ENCODE measurements around the gene CA11.
"Not testable (repeated sequence)": the region's sequence is repeated elsewhere in the genome, so short reads cannot be mapped to it uniquely, and the experiment has no call there.

CA11 gene

DNA sequence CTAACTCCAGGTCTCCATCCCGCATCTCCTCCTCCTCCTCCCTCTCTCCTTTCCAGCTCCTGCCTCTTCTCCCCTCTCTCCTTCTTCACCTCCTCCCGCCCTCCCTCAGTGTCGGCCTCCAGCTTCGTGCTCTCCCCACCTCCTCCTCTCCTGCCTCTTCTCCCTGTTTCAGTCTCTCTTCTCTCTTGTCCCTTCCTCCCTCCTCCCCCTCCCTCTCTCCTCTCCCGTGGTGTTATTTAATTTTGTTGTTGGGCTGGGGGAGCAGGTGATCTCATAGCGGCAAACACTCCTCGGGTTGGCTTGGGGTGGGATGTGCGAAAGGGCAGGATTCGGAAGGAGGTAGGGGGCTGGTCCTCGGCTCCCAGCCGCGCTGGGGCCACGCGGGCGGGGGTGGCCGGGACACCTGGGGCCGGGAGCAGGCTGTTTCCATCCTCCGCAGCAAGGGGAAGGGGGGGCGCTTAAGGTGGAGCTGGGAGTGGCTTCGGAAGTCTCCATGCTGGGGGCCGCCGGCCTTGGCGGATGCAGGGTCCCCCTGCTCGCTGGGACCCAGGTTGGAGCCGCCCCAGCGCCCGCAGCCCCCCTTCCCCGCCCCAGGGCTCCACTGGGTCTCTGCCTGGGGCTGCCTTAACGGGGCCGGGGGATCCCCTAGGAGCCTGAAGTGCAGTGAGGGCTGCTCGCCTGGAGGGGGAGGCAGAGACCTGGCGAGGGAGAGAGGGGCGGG, at the start of gene CA11:
Gene CA11, minus strand, starts transcription at position 187 of the 721 bp plus-strand sequence. CDS start 555 bp downstream, outside the sequence.
- peak; percentile 76 for DNase-seq

DNA sequence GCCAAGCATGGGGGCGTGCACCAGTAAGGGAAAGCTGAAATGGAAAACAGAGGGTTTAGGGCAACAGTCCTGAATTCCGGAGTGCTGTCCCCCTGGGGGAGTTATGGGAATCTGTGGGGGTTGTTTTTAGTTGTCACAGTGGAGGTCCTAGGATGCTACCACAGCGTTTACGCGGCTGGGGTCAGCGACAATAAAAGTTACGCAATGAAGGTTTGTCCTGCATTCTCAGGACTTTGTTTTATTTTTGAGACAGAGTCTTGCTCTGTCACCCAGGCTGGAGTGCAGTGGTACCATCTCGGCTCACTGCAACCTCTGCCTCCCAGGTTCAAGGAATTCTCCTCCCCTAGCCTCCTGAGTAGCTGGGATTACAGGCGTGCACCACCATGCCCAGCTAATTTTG, 47.6 kb upstream of the CA11 start:
- not testable (repeated sequence) for DNase-seq

DNA sequence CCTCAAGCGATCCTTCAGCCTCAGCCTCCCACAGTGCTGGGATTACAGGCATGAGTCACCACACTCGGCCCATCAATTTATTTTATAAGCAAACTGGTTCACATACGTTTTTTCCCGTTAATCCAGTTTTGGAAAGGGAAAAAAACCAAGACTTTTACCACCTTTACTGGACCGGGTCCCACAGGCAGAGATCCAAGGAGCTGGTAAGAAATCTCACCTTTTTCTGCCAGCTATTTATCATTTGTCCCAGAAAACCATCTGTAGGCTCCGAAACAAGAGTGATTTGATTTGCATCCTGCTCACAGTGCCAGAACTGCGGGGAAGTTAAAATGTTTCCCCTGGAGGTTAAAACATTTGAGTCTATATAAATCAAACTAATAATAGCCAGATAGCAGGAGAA, 43.5 kb upstream of the CA11 start:
- no peak for DNase-seq

DNA sequence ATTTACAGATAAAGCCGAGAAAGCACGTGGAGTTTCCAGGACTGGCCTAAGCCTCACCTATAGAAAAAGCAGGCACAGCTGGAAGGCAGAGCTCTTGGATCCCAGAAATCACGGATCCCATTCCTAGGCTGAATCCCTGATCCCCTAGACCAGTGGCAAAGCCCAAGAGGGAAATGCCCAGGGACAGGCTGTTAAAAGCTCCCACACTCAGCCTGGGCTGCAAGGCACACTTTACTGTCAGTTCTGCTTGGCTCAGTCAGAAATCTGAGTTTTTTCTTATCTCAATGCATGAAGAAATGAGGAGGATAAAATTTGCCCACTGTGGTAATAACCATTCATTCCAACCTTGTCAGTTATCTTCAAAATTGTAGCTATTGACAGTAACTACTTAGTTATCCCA, 41.8 kb upstream of the CA11 start:
- no peak for DNase-seq

DNA sequence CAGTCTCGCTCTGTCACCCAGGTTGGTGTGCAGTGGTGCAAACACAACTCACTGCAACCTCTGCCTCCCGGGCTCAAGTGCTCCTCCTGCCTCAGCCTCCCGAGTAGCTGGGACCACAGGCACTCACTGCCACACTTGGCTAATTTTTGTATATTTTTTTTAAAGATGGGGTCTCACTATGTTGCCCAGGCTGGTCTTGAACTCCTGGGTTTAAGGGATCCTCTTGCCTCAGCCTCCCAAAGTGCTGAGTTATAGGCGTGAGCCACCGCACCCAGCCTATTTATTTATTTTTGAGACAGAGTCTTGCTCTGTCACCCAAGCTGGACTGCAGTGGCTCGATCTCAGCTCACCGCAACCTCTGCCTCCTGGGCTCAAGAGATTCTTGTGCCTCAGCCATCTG, 40.6 kb upstream of the CA11 start:
- DNase-seq: not testable (repeated sequence)

GRCh38 chr19:48686088-48686487, 40.1 kb upstream of the CA11 start:
- DNase-seq: no peak

DNA sequence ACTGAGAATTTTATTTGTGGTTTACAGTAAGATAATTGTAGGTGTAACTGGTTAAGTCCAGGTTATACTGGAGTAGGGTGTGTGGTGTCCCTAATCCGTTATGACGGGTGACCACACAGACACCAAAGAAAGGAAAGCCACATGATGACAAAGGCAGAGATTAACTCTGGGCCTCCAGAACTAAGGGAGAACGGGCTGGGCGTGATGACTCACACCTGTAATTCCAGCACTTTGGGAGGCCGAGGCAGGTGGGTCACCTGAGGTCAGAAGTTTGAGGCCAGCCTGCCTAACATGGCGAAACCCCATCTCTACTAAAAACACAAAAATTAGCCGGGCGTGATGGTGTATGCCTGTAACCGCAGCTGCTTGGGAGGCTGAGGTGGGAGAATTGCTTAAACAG, 39.6 kb upstream of the CA11 start:
- DNase-seq: no peak

DNA sequence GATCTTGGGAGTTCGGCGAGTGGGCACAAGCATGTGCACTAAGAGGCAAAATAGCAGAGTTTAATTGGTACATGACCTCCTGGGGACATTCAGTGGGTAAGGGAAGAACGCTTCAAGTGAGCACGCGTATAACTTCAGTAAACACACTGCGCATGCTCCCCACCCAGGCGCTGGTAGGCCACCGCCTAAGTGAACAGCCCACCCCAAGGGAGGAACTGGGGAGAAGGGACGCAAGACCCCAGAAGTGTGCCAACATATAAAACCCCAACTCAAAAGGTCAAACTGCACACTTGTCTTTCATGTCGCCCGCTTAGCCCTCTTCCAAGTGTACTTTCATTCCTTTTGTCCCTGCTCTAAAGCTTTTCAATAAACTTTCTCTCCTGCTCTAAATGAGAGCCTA, 37.4 kb upstream of the CA11 start:
- DNase-seq: peak; percentile 49

DNA sequence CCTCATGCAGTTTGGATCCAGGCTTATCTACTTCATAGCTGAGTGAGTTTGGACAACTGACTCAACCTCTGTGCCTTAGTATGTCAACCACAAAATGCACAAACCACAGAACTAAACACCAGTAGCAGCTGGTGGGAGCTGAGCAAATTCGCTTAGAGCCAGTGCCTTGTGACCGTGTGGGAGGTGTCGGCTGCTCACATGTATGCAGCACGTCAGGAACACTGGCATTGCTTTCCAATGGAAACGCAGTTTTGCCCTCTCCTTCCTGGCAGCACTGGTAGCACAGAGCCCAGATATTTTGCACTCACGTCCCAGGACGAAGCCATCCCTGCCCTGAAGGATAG, 35.1 kb upstream of the CA11 start:
- peak; percentile 25 for DNase-seq

DNA sequence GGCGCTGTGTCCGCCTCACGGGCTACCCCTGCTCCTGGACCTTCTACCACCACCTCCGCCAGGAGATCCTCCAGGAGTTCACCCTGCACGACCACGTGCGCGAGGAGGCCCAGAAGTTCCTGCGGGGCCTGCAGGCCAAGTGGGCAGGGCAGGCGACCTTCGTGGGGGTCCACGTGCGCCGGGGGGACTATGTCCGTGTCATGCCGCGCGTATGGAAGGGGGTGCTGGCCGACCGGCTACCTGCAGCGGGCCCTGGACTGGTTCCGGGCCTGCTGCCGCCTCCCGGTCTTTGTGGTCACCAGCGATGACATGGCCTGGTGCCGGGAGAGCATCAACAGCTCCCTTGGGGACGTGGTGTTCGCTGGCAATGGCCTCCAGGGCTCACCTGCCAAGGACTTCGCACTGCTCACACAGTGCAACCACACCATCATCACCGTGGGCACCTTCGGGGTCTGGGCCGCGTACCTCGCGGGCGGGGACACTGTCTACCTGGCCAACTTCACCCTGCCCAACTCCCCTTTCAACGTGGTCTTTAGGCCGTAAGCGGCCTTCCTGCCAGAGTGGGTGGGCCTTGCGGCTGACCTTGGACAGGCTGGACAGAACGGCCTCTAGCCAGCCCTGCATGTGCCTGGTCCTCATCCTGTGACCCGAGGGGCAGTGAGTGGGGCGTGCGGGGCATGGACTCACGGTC, 34.6 kb upstream of the CA11 start:
- DNase-seq: no peak

- not testable (repeated sequence) for DNase-seq
Measured at GRCh38 chr19:48680006-48680405, 34.0 kb upstream of the CA11 start.

DNA sequence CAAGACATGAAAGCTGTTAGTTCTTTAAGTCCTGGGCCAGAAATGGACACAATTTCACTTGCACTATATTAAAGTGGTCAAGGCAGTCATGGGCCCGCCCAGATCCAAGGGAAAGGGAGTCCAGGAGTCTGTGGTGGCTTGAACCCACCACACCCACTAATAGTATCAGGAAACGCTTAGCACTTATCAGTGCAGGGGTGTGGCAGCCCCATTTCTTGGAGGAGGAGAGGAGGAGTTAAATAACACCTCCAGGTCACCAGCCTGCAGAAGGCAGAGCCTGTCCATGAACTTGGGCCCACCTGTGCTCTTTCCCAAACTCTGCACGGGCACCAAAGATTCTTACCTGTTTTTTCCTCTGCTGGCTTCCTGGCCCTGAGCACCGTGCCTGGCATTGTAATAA, 32.2 kb upstream of the CA11 start:
- DNase-seq: no peak

DNA sequence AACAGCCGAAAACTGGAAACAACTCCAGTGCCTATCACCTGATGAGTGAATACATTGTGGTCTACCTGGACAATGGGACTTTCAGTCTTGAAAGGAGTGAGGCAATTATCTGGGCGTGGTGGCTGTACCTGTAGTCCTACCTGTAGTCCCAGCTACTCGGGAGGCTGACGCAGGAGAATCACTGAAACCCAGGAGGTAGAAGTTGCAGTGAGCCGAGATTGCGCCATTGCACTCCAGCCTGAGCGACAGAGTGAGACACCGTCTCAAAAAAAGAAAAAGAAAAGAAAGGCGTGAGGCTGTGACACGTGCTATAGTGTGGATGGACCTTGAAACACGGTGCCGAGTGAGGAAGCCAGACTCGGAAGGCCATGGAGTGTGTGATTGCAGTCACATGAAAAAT, 30.9 kb upstream of the CA11 start:
- no peak for DNase-seq

- no peak for DNase-seq
Measured at GRCh38 chr19:48676487-48676886, 30.5 kb upstream of the CA11 start.

DNA sequence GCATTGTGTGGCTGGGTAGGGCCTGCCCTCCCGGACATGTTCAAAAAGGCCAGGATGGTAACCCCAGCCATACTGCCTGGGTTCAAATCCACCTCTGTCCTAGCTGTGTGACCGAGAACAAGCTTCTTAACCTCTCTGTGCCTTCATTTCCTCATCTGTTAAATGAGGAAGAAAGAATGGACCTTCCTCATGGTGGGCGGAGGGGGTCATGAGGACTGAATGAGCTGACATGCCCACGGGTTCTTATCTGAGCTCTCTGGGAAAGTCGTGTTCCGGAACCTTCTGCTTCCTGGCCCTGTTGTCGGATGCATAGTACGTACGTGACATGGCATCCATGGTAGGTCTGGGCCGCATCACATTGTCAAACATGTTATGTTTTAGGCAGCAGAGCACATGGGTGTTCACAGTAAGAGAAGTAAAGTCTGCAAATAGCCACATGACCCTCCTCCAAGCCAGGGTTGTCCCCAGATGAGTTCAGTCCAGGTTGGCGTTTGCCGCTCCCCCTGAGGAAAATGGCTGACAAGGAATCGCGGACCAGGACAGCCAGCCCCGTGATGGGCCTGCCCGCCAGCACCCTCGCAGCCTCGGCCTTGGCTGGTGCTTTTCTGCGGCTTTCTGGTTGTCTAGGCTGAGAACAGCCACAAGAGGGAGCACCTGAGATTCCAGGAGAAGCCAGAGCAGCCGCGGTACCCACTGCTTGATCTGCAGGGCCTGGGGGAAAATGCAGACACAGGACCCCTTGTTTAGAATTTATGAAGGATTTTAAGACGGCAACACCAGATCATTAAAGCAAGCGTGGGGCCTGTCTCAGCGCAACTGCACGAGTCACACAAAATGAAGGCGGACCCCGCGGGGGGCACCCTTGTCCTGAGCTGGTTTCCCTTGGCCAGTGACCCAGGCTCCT, 29.2 kb upstream of the CA11 start:
- peak; percentile 78 for DNase-seq

- no peak for DNase-seq
Measured at GRCh38 chr19:48674216-48674809, 28.3 kb upstream of the CA11 start.

DNA sequence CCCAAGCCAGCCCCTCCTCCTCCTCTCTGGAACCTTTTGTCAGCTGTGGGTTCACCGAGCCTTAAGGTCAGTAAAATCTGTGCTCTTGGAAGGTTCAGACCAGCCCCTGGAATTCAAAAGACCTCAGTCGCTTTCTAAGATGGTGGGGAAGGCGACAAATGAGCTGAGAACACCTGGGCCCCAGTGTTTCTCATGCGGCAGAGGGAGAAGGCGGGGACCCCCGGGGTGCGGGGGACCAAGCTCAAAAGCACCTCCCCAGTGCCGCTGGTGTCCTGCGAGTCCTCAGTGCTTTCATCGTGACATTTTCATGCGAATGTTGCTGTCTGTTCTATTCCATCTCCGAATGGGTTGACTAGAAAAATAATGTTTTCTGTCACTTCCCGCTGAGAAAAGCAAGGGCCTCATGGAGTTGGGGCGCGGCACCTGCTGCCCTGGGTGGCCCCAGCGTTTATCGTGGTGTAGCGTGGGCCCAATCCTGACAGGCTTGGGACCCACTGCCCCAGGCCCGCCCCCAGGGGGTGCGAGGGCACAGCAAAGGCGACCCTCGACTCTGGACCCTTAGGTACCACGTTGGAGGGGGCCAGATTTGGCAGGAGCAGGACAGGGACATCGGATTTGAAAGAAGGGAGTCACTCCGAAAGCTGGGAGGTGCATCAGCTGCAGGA, 27.6 kb upstream of the CA11 start:
- no peak for DNase-seq

DNA sequence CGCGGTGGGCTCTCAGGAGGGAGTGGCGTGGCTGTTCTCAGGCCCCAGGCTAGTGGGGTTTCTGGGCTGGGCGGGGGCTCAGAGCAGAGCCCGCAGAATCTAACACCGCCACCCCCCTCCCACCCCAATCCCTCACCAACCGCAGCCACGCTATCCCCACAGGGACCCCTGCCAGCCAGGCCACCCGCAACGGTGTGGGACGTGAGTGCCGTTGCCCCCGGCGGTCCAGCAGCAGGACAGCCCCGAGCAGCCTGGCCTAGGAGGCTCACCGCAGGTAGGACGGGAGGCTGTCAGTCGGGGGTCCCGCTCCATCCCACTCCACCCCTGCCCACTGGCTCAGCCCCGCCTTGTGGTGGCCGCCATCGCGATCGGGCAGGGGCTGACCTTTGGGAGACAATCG, 27.0 kb upstream of the CA11 start, which contains the start of gene NTN5:
Gene NTN5, minus strand, starts transcription at position 24 of the 400 bp plus-strand sequence. CDS start 2,031 bp downstream, outside the sequence.
- no peak for DNase-seq

- DNase-seq: no peak
Measured at GRCh38 chr19:48671446-48671995, 25.5 kb upstream of the CA11 start.

GRCh38 chr19:48670699-48671445, 24.9 kb upstream of the CA11 start:
- DNase-seq: no peak

DNA sequence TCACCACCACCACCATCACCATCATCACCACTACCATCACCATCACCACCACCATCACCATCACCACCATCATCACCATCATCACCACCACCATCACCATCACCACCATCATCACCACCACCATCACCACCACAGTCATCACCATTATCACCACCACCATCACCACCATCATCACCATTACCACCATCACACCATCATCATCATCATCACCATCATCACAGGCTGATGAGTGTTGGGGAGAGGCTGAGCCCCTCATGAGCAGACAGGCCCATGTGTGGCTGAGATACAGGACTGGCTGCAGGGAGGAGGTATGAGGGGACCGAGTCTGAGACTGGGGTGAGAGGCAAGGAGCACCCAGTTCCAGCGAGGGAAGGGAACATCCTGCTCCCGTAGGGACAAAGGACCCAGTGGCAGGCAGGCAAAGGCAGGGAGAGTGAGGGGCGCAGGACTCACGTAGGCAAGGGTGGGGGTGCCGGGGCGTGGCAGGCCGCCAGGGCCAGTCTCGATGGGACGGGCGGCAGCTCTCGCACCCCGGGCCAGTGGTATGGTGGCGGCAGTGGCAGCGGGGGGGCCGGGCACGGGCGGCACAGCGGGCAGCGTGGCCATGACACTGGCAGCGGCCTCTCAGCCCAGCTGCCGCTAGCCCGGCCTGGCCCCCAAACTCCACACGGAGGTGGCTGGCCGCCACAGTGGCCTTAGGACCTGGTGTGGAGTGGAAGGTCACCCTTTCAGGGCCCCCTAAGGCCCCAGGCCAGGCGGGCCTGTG, 24.1 kb upstream of the CA11 start:
- no peak for DNase-seq
